Vagina (tissue), 2 donors: Measurements from ENCODE around the gene TLE5. TPM values are rescaled to one million over a fixed set of nuclear protein-coding genes. Genes with fewer than 3 reads are reported as not detected.

Experiments
- DNase-seq, 2 donors: peaks; one replicate each; pipeline ENCODE4 v3.0.0-alpha.2; 2017; ENCODE audit errors: extremely low spot score in 2 of 2
- H3K27ac ChIP-seq: fragments of 200-600 bp; sonication (generic); one replicate; pipeline ENCODE4 v1.5.1; 2019
- H3K27me3 ChIP-seq: fragments of 200-600 bp; sonication (generic); one replicate; pipeline ENCODE4 v1.5.1; 2019
- H3K36me3 ChIP-seq, 2 donors: fragments of 200-600 bp; sonication (generic); one replicate each; pipeline ENCODE4 v1.5.1; 2017 to 2019
- H3K4me1 ChIP-seq: fragments of 200-600 bp; sonication (generic); one replicate; pipeline ENCODE4 v1.5.1; 2019
- H3K4me3 ChIP-seq, 2 donors: fragments of 200-600 bp; sonication (generic); 1 replicate in 1 of 2; 2 replicates in 1 of 2; pipeline ENCODE4 v1.5.1; 2016 to 2019
- H3K9me3 ChIP-seq: fragments of 200-600 bp; sonication (generic); one replicate; pipeline ENCODE4 v1.5.1; 2019
- POLR2A ChIP-seq, 2 donors: fragments of 450-650 bp; IDR thresholded peaks; one replicate each; pipeline ENCODE4 v1.6.1; 2017; ENCODE audit warnings: antibody characterized with exemption in 2 of 2, mild to moderate bottlenecking in 2 of 2, moderate library complexity in 2 of 2
- POLR2AphosphoS5 ChIP-seq, 2 donors: sonication (generic); formaldehyde crosslinking; IDR thresholded peaks; one replicate each; pipeline ENCODE4 v1.9.0; 2017; ENCODE audit warnings: antibody characterized with exemption in 2 of 2, mild to moderate bottlenecking in 2 of 2, low read depth in 1 of 2; ENCODE audit not compliant: insufficient read depth in 1 of 2
- intact Hi-C: fragments of 100-400 bp; cut with DNase I; formaldehyde crosslinking; loops from one replicate; pipeline ENCODE4 v1.15.1; 2023
- total RNA-seq: library from RNA; depleted of rRNA; stranded (reverse); fragments of >200 nt; gene quantifications from one replicate; pipeline ENCODE4 v1.2.3, GENCODE V29; 2016
- TF ChIP-seq, protein P1 (sequence below), 3 experiments: fragments of 450-650 bp in 2 of 3; fragments of 200-600 bp in 1 of 3; sonication (generic) in 1 of 3; IDR thresholded peaks; one replicate each; pipeline ENCODE4 v1.5.1; 2017 to 2019; ENCODE audit warnings: antibody characterized with exemption in 3 of 3, mild to moderate bottlenecking in 2 of 3, moderate library complexity in 2 of 3

Gene TLE5
- 451 TPM for total RNA-seq

GRCh38 chr19:3062165-3063105, at the start of gene TLE5:
TSS of gene TLE5 (minus strand) at chr19:3062495. CDS start at chr19:3062200, 295 bp downstream.
- intact Hi-C loops: no loop called here
- H3K9me3 ChIP-seq: no peaks in the 10 kb centered on the region
- no peaks in the 10 kb centered on the region for H3K27me3 ChIP-seq
- H3K36me3 ChIP-seq: peaks cover 0 to 19% of the 10 kb centered on the region in 2 donors
- no peak for DNase-seq
- H3K4me3 ChIP-seq: peak within 1 kb of the TSS; percentile 68 to 71
- TF ChIP-seq POLR2A (IDR thresholded peaks at IDR 0.05) (peak in 1 of 2 donors; percentile 37), POLR2AphosphoS5 (IDR thresholded peaks at IDR 0.05; ENCODE audit: insufficient read depth in 1 of 2, low read depth in 1 of 2) (peak in 1 of 2 donors; percentile 47)
- TF ChIP-seq, protein P1, sequence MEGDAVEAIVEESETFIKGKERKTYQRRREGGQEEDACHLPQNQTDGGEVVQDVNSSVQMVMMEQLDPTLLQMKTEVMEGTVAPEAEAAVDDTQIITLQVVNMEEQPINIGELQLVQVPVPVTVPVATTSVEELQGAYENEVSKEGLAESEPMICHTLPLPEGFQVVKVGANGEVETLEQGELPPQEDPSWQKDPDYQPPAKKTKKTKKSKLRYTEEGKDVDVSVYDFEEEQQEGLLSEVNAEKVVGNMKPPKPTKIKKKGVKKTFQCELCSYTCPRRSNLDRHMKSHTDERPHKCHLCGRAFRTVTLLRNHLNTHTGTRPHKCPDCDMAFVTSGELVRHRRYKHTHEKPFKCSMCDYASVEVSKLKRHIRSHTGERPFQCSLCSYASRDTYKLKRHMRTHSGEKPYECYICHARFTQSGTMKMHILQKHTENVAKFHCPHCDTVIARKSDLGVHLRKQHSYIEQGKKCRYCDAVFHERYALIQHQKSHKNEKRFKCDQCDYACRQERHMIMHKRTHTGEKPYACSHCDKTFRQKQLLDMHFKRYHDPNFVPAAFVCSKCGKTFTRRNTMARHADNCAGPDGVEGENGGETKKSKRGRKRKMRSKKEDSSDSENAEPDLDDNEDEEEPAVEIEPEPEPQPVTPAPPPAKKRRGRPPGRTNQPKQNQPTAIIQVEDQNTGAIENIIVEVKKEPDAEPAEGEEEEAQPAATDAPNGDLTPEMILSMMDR (IDR thresholded peaks at IDR 0.05): no peak
- peaks cover 45% of the 10 kb centered on the region for H3K4me1 ChIP-seq
- peak within 1 kb of the TSS; percentile 92 for H3K27ac ChIP-seq

DNA sequence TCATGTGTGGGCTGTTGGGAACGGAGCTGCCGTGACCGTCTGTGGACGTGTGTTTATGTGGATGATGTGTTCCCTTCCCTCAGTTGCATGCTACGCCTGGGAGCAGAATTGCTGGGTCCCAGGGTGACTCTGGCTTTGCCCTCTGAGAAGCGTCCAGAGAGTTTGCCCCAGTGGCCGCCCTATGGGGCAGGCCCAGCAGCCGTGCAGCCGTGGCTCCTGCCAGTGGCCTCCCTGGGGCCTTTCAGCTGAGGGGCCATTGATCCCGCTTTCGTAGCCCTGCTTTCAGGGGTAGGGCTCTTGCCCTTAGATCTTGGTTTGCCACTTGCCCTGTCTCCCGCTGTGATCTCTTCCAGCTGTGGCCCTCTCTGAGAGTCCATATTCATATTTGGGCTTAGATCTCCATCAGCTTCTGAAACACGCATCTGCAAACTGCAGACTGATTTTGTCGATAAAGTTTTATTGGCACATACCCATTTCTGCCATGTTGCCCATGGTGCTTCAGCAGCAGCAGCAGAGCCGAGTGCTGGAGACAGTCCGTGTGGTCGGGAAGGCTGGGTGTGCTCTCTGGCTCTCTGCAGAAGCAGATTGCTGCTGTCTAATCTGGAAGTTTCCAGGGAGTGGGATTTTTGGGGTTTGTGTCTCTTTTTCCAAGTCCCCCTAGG, 49.4 kb upstream of the TLE5 start:
- Histone ChIP-seq H3K27ac (no peak overlapping the region), H3K27me3 (no peaks in the 10 kb centered on the region), H3K36me3 (peaks cover 0 to 12% of the 10 kb centered on the region in 2 donors), H3K4me1 (peaks cover 18% of the 10 kb centered on the region), H3K4me3 (no peak overlapping the region), H3K9me3 (no peaks in the 10 kb centered on the region)
- DNase-seq: no peak
- TF ChIP-seq, protein P1 (IDR thresholded peaks at IDR 0.05): no peak
- TF ChIP-seq POLR2A (IDR thresholded peaks at IDR 0.05): no peak
- TF ChIP-seq POLR2AphosphoS5 (IDR thresholded peaks at IDR 0.05; ENCODE audit: insufficient read depth in 1 of 2, low read depth in 1 of 2): no peak
- intact Hi-C loops: no loop called here

DNA sequence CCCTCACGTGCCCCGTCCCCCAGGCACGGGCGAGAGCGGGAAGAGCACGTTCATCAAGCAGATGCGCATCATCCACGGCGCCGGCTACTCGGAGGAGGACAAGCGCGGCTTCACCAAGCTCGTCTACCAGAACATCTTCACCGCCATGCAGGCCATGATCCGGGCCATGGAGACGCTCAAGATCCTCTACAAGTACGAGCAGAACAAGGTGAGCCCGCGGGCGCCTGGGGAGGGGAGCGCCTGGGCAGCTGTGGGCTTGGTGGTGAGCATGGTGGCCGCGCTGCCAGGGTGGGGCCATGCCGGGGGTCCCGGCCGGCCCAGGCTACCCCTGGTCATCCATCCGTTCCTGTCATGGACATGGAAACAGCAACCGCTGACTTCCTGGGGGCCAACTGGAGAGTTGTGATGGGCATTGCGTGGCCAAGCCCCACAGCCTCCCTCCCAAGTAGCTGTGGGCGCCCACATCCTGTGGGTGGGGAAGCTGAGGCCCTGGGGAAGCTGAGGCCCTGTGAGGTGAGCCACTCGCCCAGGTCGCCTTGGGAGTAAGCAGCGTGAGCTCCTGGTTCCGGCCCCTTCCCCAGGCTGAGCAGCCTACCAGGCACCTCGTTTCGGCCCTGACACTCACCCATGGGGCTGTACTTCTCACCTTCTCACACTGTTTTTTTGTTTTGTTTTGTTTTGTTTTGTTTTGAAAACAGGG, 48.0 kb upstream of the TLE5 start:
- no peaks in the 10 kb centered on the region for H3K27me3 ChIP-seq
- H3K36me3 ChIP-seq: peaks cover 0 to 10% of the 10 kb centered on the region in 2 donors
- DNase-seq: no peak
- no peak overlapping the region for H3K4me3 ChIP-seq
- no peaks in the 10 kb centered on the region for H3K9me3 ChIP-seq
- TF ChIP-seq POLR2A (IDR thresholded peaks at IDR 0.05): no peak
- TF ChIP-seq, protein P1 (IDR thresholded peaks at IDR 0.05): no peak
- TF ChIP-seq POLR2AphosphoS5 (IDR thresholded peaks at IDR 0.05; ENCODE audit: insufficient read depth in 1 of 2, low read depth in 1 of 2): no peak
- H3K27ac ChIP-seq: no peak overlapping the region
- peaks cover 31% of the 10 kb centered on the region for H3K4me1 ChIP-seq
- intact Hi-C loops: no loop called here

DNA sequence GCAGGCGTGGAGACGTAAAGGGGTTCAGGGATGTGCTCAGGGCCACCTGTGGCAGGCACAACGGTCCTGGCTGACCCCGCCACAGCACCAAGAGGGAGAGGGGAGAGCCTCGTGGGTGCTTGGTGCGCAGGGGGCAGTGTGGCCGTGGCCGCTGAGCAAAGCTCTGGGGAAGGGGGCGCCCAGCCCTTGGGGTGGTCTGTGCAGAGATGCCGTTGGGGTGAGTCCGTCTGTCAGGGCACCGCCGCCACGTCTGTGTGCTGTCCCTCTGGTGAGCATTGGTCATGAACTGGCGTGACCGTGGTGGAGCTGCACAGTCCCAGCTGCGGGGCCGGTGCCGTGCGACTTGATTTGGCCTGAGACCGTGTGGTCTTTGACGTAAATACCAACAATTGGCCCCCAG, 47.2 kb upstream of the TLE5 start:
- H3K4me3 ChIP-seq: no peak overlapping the region
- intact Hi-C loops: loop anchor here (5.0 to 10.0 kb wide), 2 partner anchors 42 to 155 kb away; no protein-coding TSS in a partner anchor
- DNase-seq: no peak
- H3K36me3 ChIP-seq: peaks cover 0 to 3% of the 10 kb centered on the region in 2 donors
- H3K27ac ChIP-seq: no peak overlapping the region
- no peak for TF ChIP-seq POLR2AphosphoS5 (IDR thresholded peaks at IDR 0.05; ENCODE audit: insufficient read depth in 1 of 2, low read depth in 1 of 2)
- TF ChIP-seq, protein P1 (IDR thresholded peaks at IDR 0.05): no peak
- TF ChIP-seq POLR2A (IDR thresholded peaks at IDR 0.05): no peak
- H3K4me1 ChIP-seq: peaks cover 39% of the 10 kb centered on the region
- no peaks in the 10 kb centered on the region for H3K9me3 ChIP-seq
- no peaks in the 10 kb centered on the region for H3K27me3 ChIP-seq
